K562 (cell line): ENCODE data around the gene LRRC8E. TPM values are rescaled to one million over a fixed set of nuclear protein-coding genes. Genes with fewer than 3 reads are reported as not detected.
A peak's percentile ranks its signal among the peaks of the same experiment; 100 is the strongest.

Source experiments
- E2F3 ChIP-seq: fragments of 250-450 bp; sonication (Bioruptor Pico); IDR thresholded peaks from 2 replicates; pipeline ENCODE4 v1.4.0; 2020; ENCODE audit warnings: mild to moderate bottlenecking
- EWSR1 ChIP-seq: fragments of 450-650 bp; IDR thresholded peaks from 2 replicates; pipeline ENCODE4 v1.6.1; 2018; ENCODE audit warnings: borderline replicate concordance, mild to moderate bottlenecking, low read depth, moderate library complexity; ENCODE audit not compliant: partially characterized antibody
- GMEB1 ChIP-seq: fragments of 250-450 bp; sonication (Bioruptor Pico); IDR thresholded peaks from 2 replicates; pipeline ENCODE4 v1.4.0; 2020; ENCODE audit warnings: mild to moderate bottlenecking
- IRF9 ChIP-seq: fragments of 450-650 bp; IDR thresholded peaks from 2 replicates; pipeline ENCODE4 v1.6.1; 2016; ENCODE audit warnings: missing biosample characterization, missing genetic modification characterization
- MBD2 ChIP-seq: sonication (generic); IDR thresholded peaks from 2 replicates; pipeline ENCODE4 v1.6.1; 2016; ENCODE audit warnings: low read depth, borderline replicate concordance
- NR3C1 ChIP-seq: sonication (generic); formaldehyde crosslinking; IDR thresholded peaks from 2 replicates; pipeline ENCODE4 v1.8.1; 2022; ENCODE audit warnings: missing genetic modification reagents
- PCBP1 ChIP-seq: fragments of 200-400 bp; formaldehyde crosslinking; IDR thresholded peaks from 2 replicates; pipeline ENCODE4 v1.6.1; 2018; ENCODE audit warnings: mild to moderate bottlenecking, low read depth, low read length; ENCODE audit not compliant: poor library complexity, severe bottlenecking
- PHTF2 ChIP-seq: fragments of 250-450 bp; sonication (Bioruptor Pico); IDR thresholded peaks from 2 replicates; pipeline ENCODE4 v1.5.0; 2021; ENCODE audit warnings: mild to moderate bottlenecking
- SFPQ ChIP-seq: fragments of 200-400 bp; formaldehyde crosslinking; IDR thresholded peaks from 2 replicates; pipeline ENCODE4 v1.6.1; 2017; ENCODE audit warnings: mild to moderate bottlenecking, low read depth, low read length, moderate library complexity
- STAT6 ChIP-seq: sonication (generic); formaldehyde crosslinking; IDR thresholded peaks from 2 replicates; pipeline ENCODE4 v1.8.1; 2023; ENCODE audit warnings: mild to moderate bottlenecking, missing genetic modification reagents
- TFAP4 ChIP-seq: sonication (generic); formaldehyde crosslinking; IDR thresholded peaks from 2 replicates; pipeline ENCODE4 v1.8.0; 2022; ENCODE audit warnings: missing genetic modification reagents, mild to moderate bottlenecking, moderate library complexity, borderline replicate concordance
- ZNF121 ChIP-seq: sonication (generic); formaldehyde crosslinking; conservative IDR thresholded peaks from 2 replicates; pipeline ENCODE4 v1.8.0; 2022; ENCODE audit warnings: missing genetic modification reagents
- ZNF224 ChIP-seq: sonication (generic); formaldehyde crosslinking; IDR thresholded peaks from 2 replicates; pipeline ENCODE4 v1.8.0; 2022; ENCODE audit warnings: mild to moderate bottlenecking, missing genetic modification reagents
- ZNF232 ChIP-seq: sonication (generic); formaldehyde crosslinking; IDR thresholded peaks from 2 replicates; pipeline ENCODE4 v1.8.0; 2022; ENCODE audit warnings: mild to moderate bottlenecking, missing genetic modification reagents
- ZNF395 ChIP-seq: fragments of 200-800 bp; sonication (Bioruptor generic); IDR thresholded peaks from 2 replicates; pipeline ENCODE4 v1.6.1; 2017; ENCODE audit warnings: missing genetic modification characterization, missing compliant biosample characterization
- ZNF436 ChIP-seq: fragments of 250-450, 450-650 bp; sonication (Bioruptor Pico); formaldehyde crosslinking; IDR thresholded peaks from 2 replicates; pipeline ENCODE4 v1.7.0; 2020; ENCODE audit warnings: mild to moderate bottlenecking
- ZNF766 ChIP-seq: fragments of 200-800 bp; sonication (Bioruptor generic); conservative IDR thresholded peaks from 2 replicates; pipeline ENCODE4 v1.6.1; 2016; ENCODE audit warnings: missing genetic modification characterization, missing compliant biosample characterization
- polyA plus RNA-seq, 8 experiments: library from polyadenylated mRNA; depleted of rRNA in 4 of 8; stranded (reverse) in 5 of 8; unstranded in 3 of 8; fragments of >200 nt; fragmentation: Nextera tagmentation in 2 of 8; fragmentation: Illumina TruSeq in 1 of 8; extraction: Ambion mirVana in 2 of 8; extraction: Trizol in 1 of 8; gene quantifications; 2 replicates each; pipeline versions ENCODE4 v1.2.1 to v1.2.3, GENCODE V29; 2011 to 2014; ENCODE audit warnings: inconsistent platforms in 1 of 8, missing spikeins in 1 of 8
- total RNA-seq, 7 experiments: library from RNA; depleted of rRNA in 6 of 7; stranded (reverse); fragments of >200 nt in 6 of 7; fragmentation: Illumina TruSeq in 2 of 7; extraction: Trizol in 2 of 7; gene quantifications; 2 replicates each; pipeline versions ENCODE4 v1.2.1 to v1.2.3, GENCODE V29; 2011 to 2021; ENCODE audit warnings: low replicate concordance in 1 of 7

The LRRC8E gene
- total and polyA plus RNA-seq, 9 of the 15 experiments (the other 6 are each of a cell fraction or from before 2014, with no cell fraction given): 0.08 to 5.7 (median 3.5) TPM; not detected in 1

- TF ChIP-seq STAT6 (0 out of 2 replicates have a peak, but pooled peaks have one; percentile 84), NR3C1 (no peak; the same call in 1 of the 2 replicates), PCBP1 (peak; percentile 25), TFAP4 (peak; percentile 64), PHTF2 (no peak), MBD2 (no peak; the same call in 1 of the 2 replicates), EWSR1 (no peak), ZNF121 (CRISPR knock-in tag) (no peak), ZNF766 (no peak), IRF9 (tag) (no peak), SFPQ (no peak), ZNF232 (CRISPR knock-in tag) (no peak), ZNF436 (CRISPR knock-in tag) (no peak), GMEB1 (0 out of 2 replicates have a peak, but pooled peaks have one; percentile 51), ZNF395 (CRISPR knock-in tag) (0 out of 2 replicates have a peak, but pooled peaks have one; percentile 12), E2F3 (CRISPR knock-in tag) (no peak), ZNF224 (no peak)
Measured at GRCh38 chr19:7869453-7869909, 18.8 kb upstream of the LRRC8E start (continued).
